ENCODE measurements around the gene DTX3L. TPM values are rescaled to one million over a fixed set of nuclear protein-coding genes. Genes with fewer than 3 reads are reported as not detected.

The DTX3L gene
- total and polyA plus RNA-seq, 2 experiments from 2014 or later: 10.6 to 27.2 TPM

DNA sequence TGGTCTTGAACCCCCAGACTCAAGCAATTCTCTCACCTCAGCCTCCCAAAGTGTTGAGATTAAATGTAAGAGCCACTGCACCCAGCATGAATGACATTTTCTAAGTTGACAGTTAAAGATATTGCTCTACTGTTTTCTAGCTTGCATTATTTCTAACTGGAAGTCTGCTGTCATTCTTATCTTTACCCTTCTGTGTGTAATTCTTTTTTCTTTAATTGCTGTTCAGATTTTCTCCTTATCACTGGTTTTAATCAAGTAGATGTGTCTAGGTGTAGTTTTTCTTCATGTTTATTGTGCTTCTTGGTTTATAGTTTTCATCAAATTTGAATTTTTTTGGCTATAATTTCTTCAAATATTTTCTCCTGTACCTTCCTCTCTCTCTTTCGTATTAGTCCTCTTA, 18.3 kb downstream of the DTX3L start:
- H3K9me2 ChIP-seq (replicated peaks; ENCODE audit: insufficient read depth): no peaks in the 10 kb centered on the region
- DNase-seq (ENCODE audit: low spot score): no peak
- WGBS (ENCODE audit: low lambda C conversion rate, missing lambda C conversion rate): 97% methylated on average over 1 of the region's 1 CpG
- no peaks in the 10 kb centered on the region for H4K20me1 ChIP-seq (ENCODE audit: insufficient read depth, poor library complexity, severe bottlenecking)
- H3K36me3 ChIP-seq (replicated peaks; ENCODE audit: insufficient read depth, low read depth): no peaks in the 10 kb centered on the region
- H3K4me1 ChIP-seq (ENCODE audit: insufficient read depth): no peaks in the 10 kb centered on the region
- TF ChIP-seq EZH2phosphoT487 (IDR thresholded peaks at IDR 0.05; ENCODE audit: low read depth, severe bottlenecking, unreplicated experiment): no peak
- TF ChIP-seq, protein P1, sequence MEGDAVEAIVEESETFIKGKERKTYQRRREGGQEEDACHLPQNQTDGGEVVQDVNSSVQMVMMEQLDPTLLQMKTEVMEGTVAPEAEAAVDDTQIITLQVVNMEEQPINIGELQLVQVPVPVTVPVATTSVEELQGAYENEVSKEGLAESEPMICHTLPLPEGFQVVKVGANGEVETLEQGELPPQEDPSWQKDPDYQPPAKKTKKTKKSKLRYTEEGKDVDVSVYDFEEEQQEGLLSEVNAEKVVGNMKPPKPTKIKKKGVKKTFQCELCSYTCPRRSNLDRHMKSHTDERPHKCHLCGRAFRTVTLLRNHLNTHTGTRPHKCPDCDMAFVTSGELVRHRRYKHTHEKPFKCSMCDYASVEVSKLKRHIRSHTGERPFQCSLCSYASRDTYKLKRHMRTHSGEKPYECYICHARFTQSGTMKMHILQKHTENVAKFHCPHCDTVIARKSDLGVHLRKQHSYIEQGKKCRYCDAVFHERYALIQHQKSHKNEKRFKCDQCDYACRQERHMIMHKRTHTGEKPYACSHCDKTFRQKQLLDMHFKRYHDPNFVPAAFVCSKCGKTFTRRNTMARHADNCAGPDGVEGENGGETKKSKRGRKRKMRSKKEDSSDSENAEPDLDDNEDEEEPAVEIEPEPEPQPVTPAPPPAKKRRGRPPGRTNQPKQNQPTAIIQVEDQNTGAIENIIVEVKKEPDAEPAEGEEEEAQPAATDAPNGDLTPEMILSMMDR (IDR thresholded peaks at IDR 0.05; ENCODE audit: poor library complexity): no peak
- no peak for TF ChIP-seq EZH2 (IDR thresholded peaks at IDR 0.05; ENCODE audit: borderline replicate concordance)
- no peaks in the 10 kb centered on the region for H3K27me3 ChIP-seq
- H3K4me2 ChIP-seq: no peak overlapping the region
- peaks cover 17% of the 10 kb centered on the region for H3K9me3 ChIP-seq (ENCODE audit: low read depth)
- no peak overlapping the region for H2AFZ ChIP-seq
- H3K4me3 ChIP-seq: no peak overlapping the region
- no peak overlapping the region for H3K27ac ChIP-seq
- no peaks in the 10 kb centered on the region for H3K79me2 ChIP-seq

DNA sequence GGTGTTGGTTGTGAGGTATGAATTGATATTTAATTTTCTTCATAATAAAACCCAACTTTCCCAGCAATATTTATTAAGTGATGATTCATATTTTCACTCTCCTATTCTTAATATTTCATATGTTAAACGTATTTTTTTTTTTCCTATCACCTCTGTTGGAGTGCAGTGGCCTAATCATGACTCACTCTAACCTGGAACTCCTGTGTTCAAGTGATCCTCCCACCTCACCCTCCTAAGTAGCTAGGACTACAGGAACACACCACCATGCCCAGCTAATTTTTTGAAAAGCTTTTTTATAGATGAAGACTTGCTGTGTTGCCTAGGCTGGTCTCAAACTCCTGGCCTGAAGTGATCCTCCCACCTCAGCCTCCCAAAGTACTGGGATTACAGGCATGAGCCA, 22.0 kb downstream of the DTX3L start:
- no peaks in the 10 kb centered on the region for H3K4me1 ChIP-seq (ENCODE audit: insufficient read depth)
- no peak overlapping the region for H3K27ac ChIP-seq
- no peaks in the 10 kb centered on the region for H3K36me3 ChIP-seq (replicated peaks; ENCODE audit: insufficient read depth, low read depth)
- WGBS (ENCODE audit: low lambda C conversion rate, missing lambda C conversion rate): 74% methylated on average over 1 of the region's 1 CpG
- H3K4me3 ChIP-seq: no peak overlapping the region
- H4K20me1 ChIP-seq (ENCODE audit: insufficient read depth, poor library complexity, severe bottlenecking): no peaks in the 10 kb centered on the region
- no peaks in the 10 kb centered on the region for H3K9me2 ChIP-seq (replicated peaks; ENCODE audit: insufficient read depth)
- H2AFZ ChIP-seq: no peak overlapping the region
- no peak for DNase-seq (ENCODE audit: low spot score)
- H3K27me3 ChIP-seq: no peaks in the 10 kb centered on the region
- H3K4me2 ChIP-seq: no peak overlapping the region
- TF ChIP-seq EZH2 (IDR thresholded peaks at IDR 0.05; ENCODE audit: borderline replicate concordance): no peak
- no peak for TF ChIP-seq EZH2phosphoT487 (IDR thresholded peaks at IDR 0.05; ENCODE audit: low read depth, severe bottlenecking, unreplicated experiment)
- TF ChIP-seq, protein P1 (IDR thresholded peaks at IDR 0.05; ENCODE audit: poor library complexity): no peak
- peaks cover 17% of the 10 kb centered on the region for H3K9me3 ChIP-seq (ENCODE audit: low read depth)
- H3K79me2 ChIP-seq: no peaks in the 10 kb centered on the region

DNA sequence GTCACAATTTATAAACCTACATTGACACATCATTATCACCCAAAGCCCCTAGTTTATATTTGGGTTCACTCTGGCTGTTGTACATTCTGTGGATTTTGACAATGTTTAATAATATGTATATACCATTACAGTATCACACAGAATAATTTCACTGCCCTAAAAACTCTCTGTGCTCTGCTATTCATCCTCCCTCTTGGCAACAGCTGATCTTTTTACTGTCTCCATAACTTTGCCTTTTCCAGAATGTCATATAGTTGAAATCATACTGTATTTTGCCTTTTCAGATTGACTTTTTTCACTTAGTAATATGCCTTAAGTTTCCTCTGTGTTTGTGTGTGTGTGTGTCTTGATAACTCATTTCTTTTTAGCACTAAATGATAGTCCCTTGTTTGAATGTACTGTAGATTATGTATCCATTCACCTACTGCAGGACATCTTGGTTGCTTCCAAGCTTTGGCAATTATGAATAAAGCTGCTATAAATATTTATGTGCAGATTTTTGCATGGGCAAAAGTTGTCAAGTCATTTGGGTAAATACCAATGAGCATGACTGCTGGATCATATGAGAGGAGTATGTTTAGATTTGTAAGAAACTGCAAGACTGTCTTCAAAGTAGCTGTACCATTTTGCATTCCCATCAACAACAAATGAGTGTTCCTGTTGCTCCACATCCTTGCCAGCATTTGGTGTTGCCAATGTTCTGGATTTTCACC, 22.8 kb downstream of the DTX3L start:
- Histone ChIP-seq H3K4me1 (ENCODE audit: insufficient read depth) (no peaks in the 10 kb centered on the region), H4K20me1 (ENCODE audit: insufficient read depth, poor library complexity, severe bottlenecking) (no peaks in the 10 kb centered on the region), H3K4me2 (no peak overlapping the region), H3K27ac (no peak overlapping the region), H3K79me2 (no peaks in the 10 kb centered on the region), H3K9me2 (replicated peaks; ENCODE audit: insufficient read depth) (no peaks in the 10 kb centered on the region), H2AFZ (no peak overlapping the region), H3K27me3 (no peaks in the 10 kb centered on the region), H3K9me3 (ENCODE audit: low read depth) (peaks cover 10% of the 10 kb centered on the region), H3K36me3 (replicated peaks; ENCODE audit: insufficient read depth, low read depth) (no peaks in the 10 kb centered on the region), H3K4me3 (no peak overlapping the region)
- TF ChIP-seq, protein P1 (IDR thresholded peaks at IDR 0.05; ENCODE audit: poor library complexity): no peak
- TF ChIP-seq EZH2phosphoT487 (IDR thresholded peaks at IDR 0.05; ENCODE audit: low read depth, severe bottlenecking, unreplicated experiment) (no peak), EZH2 (IDR thresholded peaks at IDR 0.05; ENCODE audit: borderline replicate concordance) (no peak)
- no peak for DNase-seq (ENCODE audit: low spot score)

Data from hepatocyte (in vitro differentiated cells).